GM12801 (cell line): ENCODE measurements around the gene SARM1.

Experiments
- TF ChIP-seq, protein P1 (sequence below): IDR thresholded peaks from one replicate; pipeline ENCODE4 v1.5.1; 2011; ENCODE audit warnings: control low read depth; ENCODE audit not compliant: insufficient read length; ENCODE audit errors: extremely low read depth

SARM1 gene

DNA sequence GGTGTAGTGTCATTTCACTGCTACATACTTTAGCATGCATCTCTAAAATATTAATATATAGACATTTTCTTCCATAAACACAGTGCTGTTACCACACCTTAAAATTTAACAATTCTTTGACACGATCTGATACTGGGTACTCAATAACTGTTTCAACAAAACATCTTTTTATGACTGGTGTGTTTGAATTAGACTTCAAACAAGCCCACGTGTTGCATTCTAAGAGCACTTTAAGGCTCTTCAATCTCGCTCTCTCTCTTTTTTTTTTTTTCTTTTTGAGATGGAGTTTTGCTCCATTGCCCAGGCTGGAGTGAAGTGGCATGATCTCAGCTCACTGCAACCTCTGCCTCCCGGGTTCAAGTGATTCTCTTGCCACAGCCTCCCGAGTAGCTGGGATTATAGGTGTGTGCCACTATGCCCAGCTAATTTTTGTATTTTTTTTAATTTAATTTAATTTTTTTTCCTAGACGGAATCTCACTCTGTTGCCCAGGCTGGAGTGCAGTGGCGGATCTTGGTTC lies 50.4 kb downstream of the SARM1 start:
- TF ChIP-seq, protein P1, sequence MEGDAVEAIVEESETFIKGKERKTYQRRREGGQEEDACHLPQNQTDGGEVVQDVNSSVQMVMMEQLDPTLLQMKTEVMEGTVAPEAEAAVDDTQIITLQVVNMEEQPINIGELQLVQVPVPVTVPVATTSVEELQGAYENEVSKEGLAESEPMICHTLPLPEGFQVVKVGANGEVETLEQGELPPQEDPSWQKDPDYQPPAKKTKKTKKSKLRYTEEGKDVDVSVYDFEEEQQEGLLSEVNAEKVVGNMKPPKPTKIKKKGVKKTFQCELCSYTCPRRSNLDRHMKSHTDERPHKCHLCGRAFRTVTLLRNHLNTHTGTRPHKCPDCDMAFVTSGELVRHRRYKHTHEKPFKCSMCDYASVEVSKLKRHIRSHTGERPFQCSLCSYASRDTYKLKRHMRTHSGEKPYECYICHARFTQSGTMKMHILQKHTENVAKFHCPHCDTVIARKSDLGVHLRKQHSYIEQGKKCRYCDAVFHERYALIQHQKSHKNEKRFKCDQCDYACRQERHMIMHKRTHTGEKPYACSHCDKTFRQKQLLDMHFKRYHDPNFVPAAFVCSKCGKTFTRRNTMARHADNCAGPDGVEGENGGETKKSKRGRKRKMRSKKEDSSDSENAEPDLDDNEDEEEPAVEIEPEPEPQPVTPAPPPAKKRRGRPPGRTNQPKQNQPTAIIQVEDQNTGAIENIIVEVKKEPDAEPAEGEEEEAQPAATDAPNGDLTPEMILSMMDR: no peak

- TF ChIP-seq, protein P1: no peak
Measured at GRCh38 chr17:28425206-28425605, 53.7 kb downstream of the SARM1 start.

- TF ChIP-seq, protein P1: no peak
Measured at GRCh38 chr17:28426081-28426519, 54.6 kb downstream of the SARM1 start.

DNA sequence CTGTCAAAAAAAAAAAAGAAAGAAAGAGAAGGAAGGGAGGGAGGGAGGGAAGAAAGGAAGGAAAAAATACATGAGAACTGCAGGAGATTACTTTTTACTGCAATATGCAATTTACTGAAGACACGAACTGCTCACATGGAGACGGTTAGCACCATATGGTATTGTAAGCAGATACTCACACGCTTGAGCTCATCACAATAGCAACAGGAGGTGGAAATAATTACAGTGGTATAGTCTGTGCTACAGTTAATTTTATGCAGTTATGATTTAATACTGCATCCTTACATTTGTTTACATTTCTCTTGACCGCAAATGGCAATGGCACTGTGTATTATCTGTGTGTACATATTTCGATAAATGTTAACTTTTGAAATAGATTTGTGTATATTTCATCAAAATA lies 55.9 kb downstream of the SARM1 start:
- TF ChIP-seq, protein P1: no peak

DNA sequence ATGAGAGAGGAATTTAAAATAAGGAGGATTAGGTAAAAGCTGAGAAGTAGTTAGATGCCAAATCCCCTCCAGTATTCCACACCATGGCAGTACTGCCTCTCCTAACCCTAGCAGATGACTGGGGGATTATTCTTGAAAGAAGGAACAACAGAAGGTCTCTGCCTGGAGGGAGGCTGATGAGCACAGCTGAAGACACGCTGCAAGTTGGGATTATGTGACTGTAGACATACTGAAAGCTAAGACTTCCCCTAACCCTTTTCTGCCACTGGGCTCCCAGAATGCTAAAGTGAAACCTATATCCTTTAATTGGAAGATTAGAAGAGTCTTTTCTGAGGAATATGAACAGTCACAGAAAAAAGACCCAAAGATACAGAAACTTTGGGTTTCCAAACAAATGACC lies 62.2 kb downstream of the SARM1 start:
- TF ChIP-seq, protein P1: no peak

- TF ChIP-seq, protein P1: no peak
Measured at GRCh38 chr17:28443901-28444638, 72.6 kb downstream of the SARM1 start.

DNA sequence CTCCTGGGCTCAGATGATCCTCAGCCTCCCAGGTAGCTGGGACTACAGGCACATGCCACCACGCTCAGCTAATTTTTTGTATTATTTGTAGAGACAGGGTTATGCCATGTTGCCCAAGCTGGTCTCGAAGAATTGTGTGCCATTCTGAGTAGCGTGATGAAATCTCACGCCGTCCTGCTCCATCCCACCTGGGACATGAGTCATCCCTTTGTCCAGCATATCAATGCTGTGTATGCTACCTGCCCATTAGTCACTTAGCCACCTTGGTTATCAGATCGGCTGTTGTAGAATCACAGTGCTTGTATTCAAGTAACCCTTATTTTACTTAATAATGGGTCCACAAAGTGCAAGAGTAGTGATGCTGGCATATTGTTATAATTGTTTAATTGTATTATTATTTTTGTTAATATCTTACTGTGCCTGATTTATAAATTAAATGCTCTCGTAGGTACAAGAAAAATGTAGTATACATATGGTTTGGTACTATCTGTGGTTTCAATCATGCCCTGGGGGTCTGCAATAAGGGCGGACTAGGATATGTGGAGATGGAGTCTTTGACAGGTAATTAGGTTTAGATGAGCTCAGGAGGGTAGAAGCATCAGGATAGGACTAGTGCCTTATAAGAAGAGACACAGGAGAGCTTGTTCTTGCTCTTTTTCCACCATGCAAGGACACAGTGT lies 75.4 kb downstream of the SARM1 start:
- TF ChIP-seq, protein P1: no peak
